Heart left ventricle (tissue), 16 donors: ENCODE results near the gene SH3BGRL. TPM values are rescaled to one million over a fixed set of nuclear protein-coding genes. Genes with fewer than 3 reads are reported as not detected.

Source experiments
- ATAC-seq, 4 donors: fragments of 200-7000 bp; cut with Tn5 transposase; one replicate each; pipeline ENCODE4 v1.9.1; 2020 to 2022; ENCODE audit warnings: moderate library complexity in 4 of 4, mild to moderate bottlenecking in 3 of 4, moderate number of reproducible peaks in 1 of 4
- DNase-seq, 5 donors: peaks; one replicate each; pipeline ENCODE4 v3.0.0-alpha.2; 2020
- H3K27ac ChIP-seq, 12 donors: fragments of 200-600 bp; sonication (generic) in 4 of 12; one replicate each; pipeline versions ENCODE4 v1.5.0 to v1.8.0; 2016 to 2022; ENCODE audit warnings: mild to moderate bottlenecking in 2 of 12
- H3K27me3 ChIP-seq, 9 donors: fragments of 200-600 bp; sonication (generic) in 2 of 9; one replicate each; pipeline versions ENCODE4 v1.5.1 to v1.8.0; 2016 to 2022; ENCODE audit warnings: mild to moderate bottlenecking in 3 of 9
- H3K36me3 ChIP-seq, 9 donors: fragments of 200-600 bp; sonication (generic) in 2 of 9; one replicate each; pipeline versions ENCODE4 v1.5.0 to v1.8.0; 2018 to 2022; ENCODE audit warnings: mild to moderate bottlenecking in 2 of 9
- H3K4me1 ChIP-seq, 12 donors: fragments of 200-600 bp; sonication (generic) in 4 of 12; one replicate each; pipeline versions ENCODE4 v1.5.0 to v1.8.0; 2016 to 2022; ENCODE audit warnings: mild to moderate bottlenecking in 3 of 12
- H3K4me3 ChIP-seq, 12 donors: fragments of 200-600 bp; sonication (generic) in 4 of 12; one replicate each; pipeline versions ENCODE4 v1.5.0 to v1.8.0; 2017 to 2022; ENCODE audit warnings: mild to moderate bottlenecking in 9 of 12, moderate library complexity in 4 of 12
- H3K9me3 ChIP-seq, 12 donors: fragments of 200-600 bp; sonication (generic) in 4 of 12; one replicate each; pipeline versions ENCODE4 v1.5.0 to v1.8.0; 2016 to 2022; ENCODE audit warnings: mild to moderate bottlenecking in 1 of 12
- CTCF ChIP-seq, 12 donors: fragments of 200-600 bp; sonication (generic) in 4 of 12; IDR thresholded peaks; one replicate each; pipeline versions ENCODE4 v1.5.0 to v1.8.0; 2018 to 2022; ENCODE audit warnings: antibody characterized with exemption in 12 of 12, mild to moderate bottlenecking in 5 of 12
- POLR2A ChIP-seq, 2 donors: fragments of 450-650 bp; IDR thresholded peaks; one replicate each; pipeline ENCODE4 v1.6.1; 2017; ENCODE audit warnings: antibody characterized with exemption in 2 of 2, mild to moderate bottlenecking in 2 of 2, moderate library complexity in 2 of 2
- WGBS, 4 donors: extraction: QIAGEN DNeasy Blood & Tissue Kit in 2 of 4; methylation state at CpG; one replicate each; pipeline versions ENCODE4 v1.1.5 to v1.1.7; 2013 to 2018; 5-methylcytosine and 5-hydroxymethylcytosine counted together
- intact Hi-C, 10 donors: fragments of 100-400 bp; cut with DNase I; formaldehyde crosslinking; loops; one replicate each; pipeline versions ENCODE4 v1.11.1 to v1.14.2; 2022
- polyA plus RNA-seq, 2 donors: library from polyadenylated mRNA; stranded (reverse); fragments of 200-250 nt; gene quantifications; one replicate each; pipeline ENCODE4 v1.2.3, GENCODE V29; 2013
- total RNA-seq, 9 donors: library from RNA; depleted of rRNA in 2 of 9; stranded (reverse); fragments of >200 nt in 2 of 9; fragmentation: NEBNext Ultra II Directional in 3 of 9; extraction: Animal tissue kit (Norgen Biotek cat#: 25700) in 3 of 9; gene quantifications; one replicate each; pipeline versions ENCODE4 v1.1.0 to v1.2.4, GENCODE V29; 2016 to 2023
- donor health status: ischemic (EF 13 %, LVEDD 7.1; RV severe dilation, severe dysfunction).
- donor health status: healthy with polysubstance abuse.
- donor health status: DM: no; HTN: yes; CAD: no.
- donor health status: DM: no; HTN: no; CAD: no.
- donor health status: ischemic (EF 25% LVEDD 6.9; RV normal size, moderate dysfunction).
- donor health status: ischemic (EF 25% LVEDD 5.7; RV mildly dilated, moderate dysfunction).
- donor health status: healthy.
- donor health status: DM: yes; HTN: yes; CAD: no.
- donor health status: ischemic (EF 35%, LVEDD 5.7; RV mildly dilated, moderate dysfunction).
- donor health status: nonischemic (EF 11% LVEDD 7.7; RV severe dilation, severe dysfunction).
- donor health status: DM: yes; HTN: yes; CAD: no.
- donor health status: PGD.
- donor health status: ischemic (EF 29% LVEDD 5.4; RV normal size, mild dysfunction).
- donor health status: nonischemic (EF 23%, LVEDD 6.1; RV moderate dilation, normal function).

The SH3BGRL gene
- total and polyA plus RNA-seq, 11 donors, result 16.4 to 96.1 (median 24.4) TPM

GRCh38 chrX:81280148-81280547 is 78.2 kb downstream of the SH3BGRL start:
- DNase-seq (no peak), ATAC-seq (no peak)
- no peaks in the 10 kb centered on the region for H3K4me1 ChIP-seq
- H3K4me3 ChIP-seq, result no peak overlapping the region
- intact Hi-C loops, result no loop called here
- peaks cover 0 to 5% (median 0%) of the 10 kb centered on the region in 9 donors for H3K27me3 ChIP-seq
- peaks cover 0 to 6% (median 0%) of the 10 kb centered on the region in 12 donors for H3K9me3 ChIP-seq
- no peak for TF ChIP-seq POLR2A (IDR thresholded peaks at IDR 0.05)
- no peak for TF ChIP-seq CTCF (IDR thresholded peaks at IDR 0.05)
- no peak overlapping the region for H3K27ac ChIP-seq
- 67 to 92% (median 80%) methylated on average over 8 of the region's 8 CpGs for WGBS, 4 donors
- H3K36me3 ChIP-seq, result peaks cover 0 to 28% (median 16%) of the 10 kb centered on the region in 9 donors

- no peak overlapping the region for H3K27ac ChIP-seq
- no peak for TF ChIP-seq CTCF (IDR thresholded peaks at IDR 0.05)
- TF ChIP-seq POLR2A (IDR thresholded peaks at IDR 0.05), result no peak
- H3K4me3 ChIP-seq, result no peak overlapping the region
- H3K27me3 ChIP-seq, result no peaks in the 10 kb centered on the region
- DNase-seq (no peak), ATAC-seq (no peak)
- no peaks in the 10 kb centered on the region for H3K4me1 ChIP-seq
- WGBS, 4 donors, result 59 to 96% (median 78%) methylated on average over 3 of the region's 3 CpGs
- intact Hi-C loops, result no loop called here
- H3K36me3 ChIP-seq, result no peaks in the 10 kb centered on the region
- H3K9me3 ChIP-seq, result peaks cover 0 to 18% (median under 1%) of the 10 kb centered on the region in 12 donors
These were observed 84.2 kb downstream of the SH3BGRL start for GRCh38 chrX:81286075-81286474.

GRCh38 chrX:81286608-81287007 is 84.7 kb downstream of the SH3BGRL start:
- H3K36me3 ChIP-seq, result peaks cover 0 to 4% (median 0%) of the 10 kb centered on the region in 9 donors
- intact Hi-C loops, result no loop called here
- TF ChIP-seq POLR2A (IDR thresholded peaks at IDR 0.05) (no peak), CTCF (IDR thresholded peaks at IDR 0.05) (no peak)
- no peaks in the 10 kb centered on the region for H3K27me3 ChIP-seq
- DNase-seq (no peak), ATAC-seq (no peak)
- H3K4me1 ChIP-seq, result no peaks in the 10 kb centered on the region
- H3K9me3 ChIP-seq, result peaks cover 0 to 23% (median 5%) of the 10 kb centered on the region in 12 donors
- H3K4me3 ChIP-seq, result no peak overlapping the region
- no peak overlapping the region for H3K27ac ChIP-seq
- 75 to 98% (median 89%) methylated on average over 1 of the region's 1 CpG for WGBS, 4 donors

DNA sequence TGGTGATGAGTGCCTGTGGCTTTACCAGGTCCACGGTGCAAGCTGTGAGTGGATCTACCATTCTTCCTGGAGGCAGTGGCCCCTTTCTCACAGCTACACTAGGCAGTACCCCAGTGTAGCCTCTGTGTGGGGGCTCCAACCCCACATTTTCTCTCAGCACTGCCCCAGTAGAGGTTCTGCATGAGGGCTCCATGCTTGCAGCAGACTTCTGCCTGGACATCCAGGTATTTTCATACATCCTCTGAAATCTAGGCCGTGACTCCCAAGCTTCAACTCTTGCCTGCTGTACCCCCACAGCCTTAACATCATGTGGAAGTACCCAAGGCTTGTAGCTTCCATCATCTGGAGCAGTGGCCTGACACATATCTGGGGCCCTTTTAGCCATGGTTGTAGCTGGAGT is 90.1 kb downstream of the SH3BGRL start:
- Histone ChIP-seq H3K9me3 (peaks cover 0 to 46% (median 13%) of the 10 kb centered on the region in 12 donors), H3K4me1 (no peaks in the 10 kb centered on the region), H3K36me3 (peaks cover 0 to 7% (median 0%) of the 10 kb centered on the region in 9 donors), H3K27me3 (no peaks in the 10 kb centered on the region), H3K4me3 (no peak overlapping the region), H3K27ac (no peak overlapping the region)
- intact Hi-C loops, result no loop called here
- 75 to 97% (median 89%) methylated on average over 1 to 2 of the region's 2 CpGs for WGBS, 4 donors
- no peak for ATAC-seq
- TF ChIP-seq POLR2A (IDR thresholded peaks at IDR 0.05), result no peak
- no peak for DNase-seq

GRCh38 chrX:81294101-81294500 is 92.2 kb downstream of the SH3BGRL start:
- TF ChIP-seq CTCF (IDR thresholded peaks at IDR 0.05), result no peak
- Histone ChIP-seq H3K27ac (no peak overlapping the region), H3K4me3 (no peak overlapping the region), H3K9me3 (peaks cover 0 to 42% (median 13%) of the 10 kb centered on the region in 12 donors), H3K4me1 (no peaks in the 10 kb centered on the region), H3K27me3 (no peaks in the 10 kb centered on the region), H3K36me3 (peaks cover 0 to 7% (median 0%) of the 10 kb centered on the region in 9 donors)
- no peak for ATAC-seq
- 89 to 99% (median 95%) methylated on average over 2 of the region's 2 CpGs for WGBS, 4 donors
- intact Hi-C loops, result no loop called here
- no peak for DNase-seq
